Thyroid gland (tissue), 4 donors: ENCODE measurements around the gene KPNA1. TPM values are rescaled to one million over a fixed set of nuclear protein-coding genes. Genes with fewer than 3 reads are reported as not detected.

Source experiments
- DNase-seq, 2 donors: peaks; one replicate each; pipeline ENCODE4 v3.0.0-alpha.2; 2019
- H3K27ac ChIP-seq, 3 donors: fragments of 200-600 bp; sonication (generic); 1 replicate in 2 of 3; 2 replicates in 1 of 3; pipeline ENCODE4 v1.5.1; 2016 to 2019; ENCODE audit warnings: mild to moderate bottlenecking in 1 of 3, moderate library complexity in 1 of 3
- H3K27me3 ChIP-seq: fragments of 200-600 bp; sonication (generic); one replicate; pipeline ENCODE4 v1.5.1; 2019
- H3K36me3 ChIP-seq, 2 donors: fragments of 200-600 bp; sonication (generic); one replicate each; pipeline ENCODE4 v1.5.1; 2016 to 2019
- H3K4me1 ChIP-seq, 2 donors: fragments of 200-600 bp; sonication (generic); one replicate each; pipeline ENCODE4 v1.5.1; 2017 to 2019
- H3K4me3 ChIP-seq, 3 donors: fragments of 200-600 bp; sonication (generic); replicated peaks in 1 of 3; 1 replicate in 2 of 3; 2 replicates in 1 of 3; pipeline ENCODE4 v1.5.1; 2016; ENCODE audit warnings: mild to moderate bottlenecking in 1 of 3
- H3K9me3 ChIP-seq: fragments of 200-600 bp; sonication (generic); one replicate; pipeline ENCODE4 v1.5.1; 2017
- POLR2A ChIP-seq, 2 donors: fragments of 450-650 bp; IDR thresholded peaks; one replicate each; pipeline ENCODE4 v1.6.1; 2017; ENCODE audit warnings: antibody characterized with exemption in 2 of 2, mild to moderate bottlenecking in 2 of 2, moderate library complexity in 1 of 2
- WGBS, 2 donors: methylation state at CpG; one replicate each; pipeline ENCODE4 v1.1.5; 2017; 5-methylcytosine and 5-hydroxymethylcytosine counted together
- intact Hi-C: fragments of 100-400 bp; cut with DNase I; formaldehyde crosslinking; loops from one replicate; pipeline ENCODE4 v1.15.1; 2023
- total RNA-seq, 4 donors: library from RNA; depleted of rRNA; stranded (reverse); fragments of >200 nt; gene quantifications; one replicate each; pipeline ENCODE4 v1.2.3, GENCODE V29; 2016
- TF ChIP-seq, protein P1 (sequence below), 6 experiments: fragments of 200-600 bp in 3 of 6; fragments of 450-650 bp in 3 of 6; sonication (generic) in 3 of 6; IDR thresholded peaks; one replicate each; pipeline ENCODE4 v1.5.1; 2016 to 2019; ENCODE audit warnings: antibody characterized with exemption in 6 of 6, mild to moderate bottlenecking in 2 of 6, inconsistent platforms in 1 of 6, moderate library complexity in 1 of 6

KPNA1 gene
- total RNA-seq, 4 donors from 2014 or later, result 33.8 to 61.8 (median 40.9) TPM

- TF ChIP-seq, protein P1, sequence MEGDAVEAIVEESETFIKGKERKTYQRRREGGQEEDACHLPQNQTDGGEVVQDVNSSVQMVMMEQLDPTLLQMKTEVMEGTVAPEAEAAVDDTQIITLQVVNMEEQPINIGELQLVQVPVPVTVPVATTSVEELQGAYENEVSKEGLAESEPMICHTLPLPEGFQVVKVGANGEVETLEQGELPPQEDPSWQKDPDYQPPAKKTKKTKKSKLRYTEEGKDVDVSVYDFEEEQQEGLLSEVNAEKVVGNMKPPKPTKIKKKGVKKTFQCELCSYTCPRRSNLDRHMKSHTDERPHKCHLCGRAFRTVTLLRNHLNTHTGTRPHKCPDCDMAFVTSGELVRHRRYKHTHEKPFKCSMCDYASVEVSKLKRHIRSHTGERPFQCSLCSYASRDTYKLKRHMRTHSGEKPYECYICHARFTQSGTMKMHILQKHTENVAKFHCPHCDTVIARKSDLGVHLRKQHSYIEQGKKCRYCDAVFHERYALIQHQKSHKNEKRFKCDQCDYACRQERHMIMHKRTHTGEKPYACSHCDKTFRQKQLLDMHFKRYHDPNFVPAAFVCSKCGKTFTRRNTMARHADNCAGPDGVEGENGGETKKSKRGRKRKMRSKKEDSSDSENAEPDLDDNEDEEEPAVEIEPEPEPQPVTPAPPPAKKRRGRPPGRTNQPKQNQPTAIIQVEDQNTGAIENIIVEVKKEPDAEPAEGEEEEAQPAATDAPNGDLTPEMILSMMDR (IDR thresholded peaks at IDR 0.05), result no peak
- no peak for TF ChIP-seq POLR2A (IDR thresholded peaks at IDR 0.05)
- intact Hi-C loops, result no loop called here
- Histone ChIP-seq H3K36me3 (peaks cover 28 to 40% of the 10 kb centered on the region in 2 donors), H3K9me3 (no peaks in the 10 kb centered on the region), H3K27ac (no peak overlapping the region), H3K4me1 (no peaks in the 10 kb centered on the region), H3K4me3 (no peak overlapping the region), H3K27me3 (no peaks in the 10 kb centered on the region)
- WGBS, 2 donors, result 58 to 60% methylated on average over 3 of the region's 3 CpGs
- no peak for DNase-seq
These were observed 38.4 kb upstream of the KPNA1 start for GRCh38 chr3:122553171-122553570.

DNA sequence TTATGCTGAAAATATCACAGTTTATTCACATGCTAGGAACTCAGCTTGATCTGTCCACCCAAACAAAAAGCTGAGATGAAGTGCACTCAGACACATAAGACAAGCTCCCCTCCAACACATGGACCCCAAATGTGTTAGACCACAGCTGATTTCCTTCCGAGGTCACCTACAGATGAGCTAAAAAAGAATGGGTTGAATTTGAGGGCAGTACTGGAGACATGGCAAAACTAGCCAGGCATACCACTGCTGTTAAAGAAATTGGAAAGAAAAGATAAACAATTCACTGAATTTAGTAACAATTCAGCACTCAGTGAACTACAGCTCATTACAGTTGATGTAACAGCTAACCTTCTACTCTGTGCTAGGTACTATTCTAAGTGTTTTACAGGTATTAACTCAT is 33.9 kb upstream of the KPNA1 start:
- Histone ChIP-seq H3K4me3 (no peak overlapping the region), H3K27ac (no peak overlapping the region), H3K9me3 (no peaks in the 10 kb centered on the region), H3K27me3 (no peaks in the 10 kb centered on the region), H3K4me1 (no peaks in the 10 kb centered on the region), H3K36me3 (peaks cover 28 to 38% of the 10 kb centered on the region in 2 donors)
- DNase-seq, result no peak
- TF ChIP-seq, protein P1 (IDR thresholded peaks at IDR 0.05), result no peak
- TF ChIP-seq POLR2A (IDR thresholded peaks at IDR 0.05), result no peak
- intact Hi-C loops, result no loop called here
- 96% methylated on average over 1 of the region's 1 CpG for WGBS, 2 donors

GRCh38 chr3:122548076-122548475 is 33.3 kb upstream of the KPNA1 start:
- Histone ChIP-seq H3K4me3 (no peak overlapping the region), H3K36me3 (peaks cover 28 to 38% of the 10 kb centered on the region in 2 donors), H3K27me3 (no peaks in the 10 kb centered on the region), H3K27ac (no peak overlapping the region), H3K4me1 (no peaks in the 10 kb centered on the region), H3K9me3 (no peaks in the 10 kb centered on the region)
- intact Hi-C loops, result no loop called here
- TF ChIP-seq, protein P1 (IDR thresholded peaks at IDR 0.05), result no peak
- no peak for TF ChIP-seq POLR2A (IDR thresholded peaks at IDR 0.05)
- DNase-seq, result no peak
- WGBS, 2 donors, result 90 to 91% methylated on average over 3 of the region's 3 CpGs

- no peak for DNase-seq
- 91 to 93% methylated on average over 5 of the region's 5 CpGs for whole genome bisulfite sequencing, 2 donors
- no peaks in the 10 kb centered on the region for H3K4me1 ChIP-seq
- H3K27ac ChIP-seq, result no peak overlapping the region
- intact Hi-C loops, result no loop called here
- no peaks in the 10 kb centered on the region for H3K27me3 ChIP-seq
- TF ChIP-seq POLR2A (IDR thresholded peaks at IDR 0.05), result no peak
- TF ChIP-seq, protein P1 (IDR thresholded peaks at IDR 0.05), result no peak
- no peak overlapping the region for H3K4me3 ChIP-seq
- peaks cover 20 to 24% of the 10 kb centered on the region in 2 donors for H3K36me3 ChIP-seq
- no peaks in the 10 kb centered on the region for H3K9me3 ChIP-seq
These were observed 31.4 kb upstream of the KPNA1 start for GRCh38 chr3:122546151-122546550.

GRCh38 chr3:122538956-122539490 is 24.3 kb upstream of the KPNA1 start:
- WGBS, 2 donors, result 93 to 95% methylated on average over 7 of the region's 7 CpGs

More at GRCh38 chr3:122538956-122539490, 24.3 kb upstream of the KPNA1 start:
- no peak for TF ChIP-seq POLR2A (IDR thresholded peaks at IDR 0.05)
- TF ChIP-seq, protein P1 (IDR thresholded peaks at IDR 0.05), result no peak
- Histone ChIP-seq H3K9me3 (no peaks in the 10 kb centered on the region), H3K4me1 (no peaks in the 10 kb centered on the region), H3K27me3 (no peaks in the 10 kb centered on the region), H3K27ac (no peak overlapping the region), H3K36me3 (peaks cover 17 to 25% of the 10 kb centered on the region in 2 donors), H3K4me3 (no peak overlapping the region)
- intact Hi-C loops, result no loop called here
- no peak for DNase-seq
